PC-3 (cell line): Measurements from ENCODE around the gene ZAP70.

Experiments used
- EZH2 ChIP-seq: fragments of 300-600 bp; sonication (generic); IDR thresholded peaks from one replicate; pipeline ENCODE4 v1.6.1; 2017; ENCODE audit warnings: antibody characterized with exemption, mild to moderate bottlenecking, low read length; ENCODE audit not compliant: unreplicated experiment
- TF ChIP-seq, protein P1 (sequence below): fragments of 300-600 bp; sonication (generic); conservative IDR thresholded peaks from 2 replicates; pipeline ENCODE4 v1.5.1; 2017; ENCODE audit warnings: antibody characterized with exemption, low read depth, mild to moderate bottlenecking, low read length

DNA sequence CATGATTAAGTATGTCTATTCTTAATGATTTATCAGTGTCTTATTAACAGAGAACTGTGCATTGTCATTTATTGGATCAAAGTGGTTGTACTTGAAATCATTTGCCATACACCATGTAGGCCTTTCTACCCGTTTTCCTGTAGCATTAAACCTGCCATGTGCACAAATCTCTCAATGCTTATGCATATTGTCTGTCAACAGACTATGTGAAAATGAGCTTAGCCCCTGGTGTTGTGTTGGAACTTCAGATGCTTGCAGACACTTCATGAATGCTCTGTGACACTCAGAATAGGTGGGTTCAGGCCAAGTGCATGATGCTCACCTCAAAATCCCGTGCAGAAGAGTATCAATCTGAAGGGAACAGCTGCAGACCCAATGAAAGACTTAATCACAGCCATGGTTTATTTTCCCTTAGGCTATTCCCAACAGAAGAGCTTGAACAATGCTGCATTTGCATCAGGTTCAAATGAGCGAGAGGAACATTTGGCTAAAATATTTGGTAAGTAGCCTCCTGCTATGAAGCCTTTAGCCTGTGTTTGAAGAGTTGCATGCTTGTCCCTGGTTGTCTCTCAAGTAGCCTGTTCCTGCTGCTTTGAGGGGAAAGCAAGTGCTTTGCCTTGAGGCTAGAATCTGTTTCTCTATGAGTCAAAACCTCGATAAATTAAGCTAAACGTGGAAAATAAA, 37.8 kb upstream of the ZAP70 start:
- no peak for TF ChIP-seq EZH2
- TF ChIP-seq, protein P1, sequence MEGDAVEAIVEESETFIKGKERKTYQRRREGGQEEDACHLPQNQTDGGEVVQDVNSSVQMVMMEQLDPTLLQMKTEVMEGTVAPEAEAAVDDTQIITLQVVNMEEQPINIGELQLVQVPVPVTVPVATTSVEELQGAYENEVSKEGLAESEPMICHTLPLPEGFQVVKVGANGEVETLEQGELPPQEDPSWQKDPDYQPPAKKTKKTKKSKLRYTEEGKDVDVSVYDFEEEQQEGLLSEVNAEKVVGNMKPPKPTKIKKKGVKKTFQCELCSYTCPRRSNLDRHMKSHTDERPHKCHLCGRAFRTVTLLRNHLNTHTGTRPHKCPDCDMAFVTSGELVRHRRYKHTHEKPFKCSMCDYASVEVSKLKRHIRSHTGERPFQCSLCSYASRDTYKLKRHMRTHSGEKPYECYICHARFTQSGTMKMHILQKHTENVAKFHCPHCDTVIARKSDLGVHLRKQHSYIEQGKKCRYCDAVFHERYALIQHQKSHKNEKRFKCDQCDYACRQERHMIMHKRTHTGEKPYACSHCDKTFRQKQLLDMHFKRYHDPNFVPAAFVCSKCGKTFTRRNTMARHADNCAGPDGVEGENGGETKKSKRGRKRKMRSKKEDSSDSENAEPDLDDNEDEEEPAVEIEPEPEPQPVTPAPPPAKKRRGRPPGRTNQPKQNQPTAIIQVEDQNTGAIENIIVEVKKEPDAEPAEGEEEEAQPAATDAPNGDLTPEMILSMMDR: no peak
